ENCODE data around the gene CD248. TPM values are rescaled to one million over a fixed set of nuclear protein-coding genes. Genes with fewer than 3 reads are reported as not detected.

Gene CD248
- total RNA-seq, 1 experiment from 2014 or later = 2.6 TPM

GRCh38 chr11:66285250-66285947 lies 31.4 kb downstream of the CD248 start (continued):
- no peak for TF ChIP-seq ZBTB43 (CRISPR knock-in tag; IDR thresholded peaks at IDR 0.05)
- TF ChIP-seq EMX1 (CRISPR knock-in tag; IDR thresholded peaks at IDR 0.05) = no peak
- TF ChIP-seq ZBTB21 (CRISPR knock-in tag; IDR thresholded peaks at IDR 0.05; ENCODE audit: borderline replicate concordance) = no peak
- no peak for TF ChIP-seq CREB1 (CRISPR knock-in tag; IDR thresholded peaks at IDR 0.05)
- TF ChIP-seq FOXK1 (CRISPR knock-in tag; IDR thresholded peaks at IDR 0.05) = no peak

DNA sequence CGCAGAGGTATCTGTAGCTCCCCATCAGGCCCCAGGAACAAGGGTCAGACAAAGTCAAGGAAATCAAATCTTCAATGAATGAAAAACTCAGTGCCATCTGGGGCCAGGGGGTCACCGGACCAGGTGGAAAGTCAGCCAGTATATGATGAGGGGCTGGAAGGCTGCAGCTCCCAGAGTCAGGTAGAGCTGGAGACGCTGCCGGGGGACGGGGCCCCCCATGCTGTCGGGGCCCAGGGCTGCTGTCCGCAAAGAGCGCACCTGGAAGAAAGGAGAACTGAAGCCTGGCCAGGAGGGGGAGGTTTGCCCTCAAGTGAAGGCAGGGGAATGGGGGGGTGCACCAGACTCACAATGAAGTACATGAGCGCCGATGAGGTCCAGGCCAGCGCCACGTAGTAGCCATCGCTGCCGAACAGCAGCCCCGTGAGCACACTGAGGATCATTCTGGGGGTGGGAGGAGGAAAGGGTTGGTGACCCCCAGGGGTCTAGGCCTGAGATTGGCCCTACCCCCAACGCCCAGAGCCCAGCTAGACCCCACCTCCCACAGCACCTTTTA lies 32.2 kb downstream of the CD248 start:
- no peak overlapping the region for H3K27ac Mint-ChIP-seq
- POLR2A ChIA-PET = interaction anchor here (0.7 kb wide), 1 partner anchor 134 kb away, joined by 3 read pairs; no protein-coding TSS in a partner anchor
- ATAC-seq (no peak), DNase-seq (ENCODE audit: low spot score) (no peak)
- no peak overlapping the region for H3K4me3 Mint-ChIP-seq
- peaks cover 18% of the 10 kb centered on the region for H3K27me3 Mint-ChIP-seq (ENCODE audit: low read depth)
- no peaks in the 10 kb centered on the region for H3K36me3 Mint-ChIP-seq
- TF ChIP-seq SMAD4 (CRISPR knock-in tag; IDR thresholded peaks at IDR 0.05) = no peak
- no peak for TF ChIP-seq IRF1 (CRISPR knock-in tag; IDR thresholded peaks at IDR 0.05)
- TF ChIP-seq GRHL2 (CRISPR knock-in tag; IDR thresholded peaks at IDR 0.05; ENCODE audit: insufficient replicate concordance, severe bottlenecking) = no peak
- TF ChIP-seq, protein P1, sequence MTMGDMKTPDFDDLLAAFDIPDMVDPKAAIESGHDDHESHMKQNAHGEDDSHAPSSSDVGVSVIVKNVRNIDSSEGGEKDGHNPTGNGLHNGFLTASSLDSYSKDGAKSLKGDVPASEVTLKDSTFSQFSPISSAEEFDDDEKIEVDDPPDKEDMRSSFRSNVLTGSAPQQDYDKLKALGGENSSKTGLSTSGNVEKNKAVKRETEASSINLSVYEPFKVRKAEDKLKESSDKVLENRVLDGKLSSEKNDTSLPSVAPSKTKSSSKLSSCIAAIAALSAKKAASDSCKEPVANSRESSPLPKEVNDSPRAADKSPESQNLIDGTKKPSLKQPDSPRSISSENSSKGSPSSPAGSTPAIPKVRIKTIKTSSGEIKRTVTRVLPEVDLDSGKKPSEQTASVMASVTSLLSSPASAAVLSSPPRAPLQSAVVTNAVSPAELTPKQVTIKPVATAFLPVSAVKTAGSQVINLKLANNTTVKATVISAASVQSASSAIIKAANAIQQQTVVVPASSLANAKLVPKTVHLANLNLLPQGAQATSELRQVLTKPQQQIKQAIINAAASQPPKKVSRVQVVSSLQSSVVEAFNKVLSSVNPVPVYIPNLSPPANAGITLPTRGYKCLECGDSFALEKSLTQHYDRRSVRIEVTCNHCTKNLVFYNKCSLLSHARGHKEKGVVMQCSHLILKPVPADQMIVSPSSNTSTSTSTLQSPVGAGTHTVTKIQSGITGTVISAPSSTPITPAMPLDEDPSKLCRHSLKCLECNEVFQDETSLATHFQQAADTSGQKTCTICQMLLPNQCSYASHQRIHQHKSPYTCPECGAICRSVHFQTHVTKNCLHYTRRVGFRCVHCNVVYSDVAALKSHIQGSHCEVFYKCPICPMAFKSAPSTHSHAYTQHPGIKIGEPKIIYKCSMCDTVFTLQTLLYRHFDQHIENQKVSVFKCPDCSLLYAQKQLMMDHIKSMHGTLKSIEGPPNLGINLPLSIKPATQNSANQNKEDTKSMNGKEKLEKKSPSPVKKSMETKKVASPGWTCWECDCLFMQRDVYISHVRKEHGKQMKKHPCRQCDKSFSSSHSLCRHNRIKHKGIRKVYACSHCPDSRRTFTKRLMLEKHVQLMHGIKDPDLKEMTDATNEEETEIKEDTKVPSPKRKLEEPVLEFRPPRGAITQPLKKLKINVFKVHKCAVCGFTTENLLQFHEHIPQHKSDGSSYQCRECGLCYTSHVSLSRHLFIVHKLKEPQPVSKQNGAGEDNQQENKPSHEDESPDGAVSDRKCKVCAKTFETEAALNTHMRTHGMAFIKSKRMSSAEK (CRISPR knock-in tag; IDR thresholded peaks at IDR 0.05; ENCODE audit: borderline replicate concordance) = no peak
- TF ChIP-seq RORB (CRISPR knock-in tag; IDR thresholded peaks at IDR 0.05) = no peak
- no peak for TF ChIP-seq OVOL2 (CRISPR knock-in tag; IDR thresholded peaks at IDR 0.05; ENCODE audit: borderline replicate concordance)
- no peak for TF ChIP-seq SOX15 (CRISPR knock-in tag; IDR thresholded peaks at IDR 0.05)
- TF ChIP-seq FOXK1 (CRISPR knock-in tag; IDR thresholded peaks at IDR 0.05) = no peak
- TF ChIP-seq AR (CRISPR knock-in tag; IDR thresholded peaks at IDR 0.05) = no peak
- no peak for TF ChIP-seq ZNF423 (CRISPR knock-in tag; IDR thresholded peaks at IDR 0.05)
- no peak for TF ChIP-seq E2F4 (CRISPR knock-in tag; IDR thresholded peaks at IDR 0.05; ENCODE audit: borderline replicate concordance, low read depth)
- TF ChIP-seq GABPB1 (CRISPR knock-in tag; IDR thresholded peaks at IDR 0.05) = no peak
- TF ChIP-seq ZBTB21 (CRISPR knock-in tag; IDR thresholded peaks at IDR 0.05; ENCODE audit: borderline replicate concordance) = no peak
- no peak for TF ChIP-seq ZNF219 (CRISPR knock-in tag; IDR thresholded peaks at IDR 0.05; ENCODE audit: borderline replicate concordance)
- TF ChIP-seq NR3C1 (CRISPR knock-in tag; conservative IDR thresholded peaks at IDR 0.05; ENCODE audit: low read depth) = no peak
- no peak for TF ChIP-seq KAT7 (CRISPR knock-in tag; IDR thresholded peaks at IDR 0.05; ENCODE audit: borderline replicate concordance)
- TF ChIP-seq, protein P2, sequence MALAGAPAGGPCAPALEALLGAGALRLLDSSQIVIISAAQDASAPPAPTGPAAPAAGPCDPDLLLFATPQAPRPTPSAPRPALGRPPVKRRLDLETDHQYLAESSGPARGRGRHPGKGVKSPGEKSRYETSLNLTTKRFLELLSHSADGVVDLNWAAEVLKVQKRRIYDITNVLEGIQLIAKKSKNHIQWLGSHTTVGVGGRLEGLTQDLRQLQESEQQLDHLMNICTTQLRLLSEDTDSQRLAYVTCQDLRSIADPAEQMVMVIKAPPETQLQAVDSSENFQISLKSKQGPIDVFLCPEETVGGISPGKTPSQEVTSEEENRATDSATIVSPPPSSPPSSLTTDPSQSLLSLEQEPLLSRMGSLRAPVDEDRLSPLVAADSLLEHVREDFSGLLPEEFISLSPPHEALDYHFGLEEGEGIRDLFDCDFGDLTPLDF (CRISPR knock-in tag; IDR thresholded peaks at IDR 0.05) = no peak
- TF ChIP-seq TEAD4 (CRISPR knock-in tag; IDR thresholded peaks at IDR 0.05) = no peak
- no peak for TF ChIP-seq PRRX2 (CRISPR knock-in tag; IDR thresholded peaks at IDR 0.05)
- H3K4me1 Mint-ChIP-seq = peaks cover 18% of the 10 kb centered on the region
- CTCF ChIA-PET = no interaction called here
- H3K9me3 Mint-ChIP-seq = no peaks in the 10 kb centered on the region
